GM18502 (cell line): ENCODE results near the gene CCNY.

Experiments
- ATAC-seq: cut with Tn5 transposase; IDR thresholded peaks from one replicate; pipeline ENCODE4 v1.9.1; 2021; ENCODE audit warnings: mild to moderate bottlenecking; ENCODE audit not compliant: unreplicated experiment, poor library complexity

The CCNY gene

DNA sequence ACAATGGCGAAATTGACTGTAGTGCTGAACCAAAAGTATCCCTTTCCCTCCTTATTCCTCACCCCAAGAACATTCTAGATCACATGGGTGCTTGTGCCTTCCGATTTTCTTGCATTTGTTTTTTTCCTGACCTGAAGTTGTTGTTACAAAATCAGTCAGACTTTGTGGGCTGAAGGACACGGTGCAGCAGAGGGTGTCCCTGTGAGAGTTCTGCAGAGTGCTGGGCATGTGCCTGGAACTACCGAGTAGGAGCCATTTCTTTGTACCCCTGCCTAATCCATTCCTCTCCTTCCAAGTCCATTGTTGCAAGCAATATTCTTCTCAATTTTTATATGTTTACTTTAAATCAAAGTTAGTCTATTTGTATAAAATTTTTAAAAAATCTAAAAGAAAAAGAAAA lies 233.5 kb downstream of the CCNY start:
- no peak for ATAC-seq

DNA sequence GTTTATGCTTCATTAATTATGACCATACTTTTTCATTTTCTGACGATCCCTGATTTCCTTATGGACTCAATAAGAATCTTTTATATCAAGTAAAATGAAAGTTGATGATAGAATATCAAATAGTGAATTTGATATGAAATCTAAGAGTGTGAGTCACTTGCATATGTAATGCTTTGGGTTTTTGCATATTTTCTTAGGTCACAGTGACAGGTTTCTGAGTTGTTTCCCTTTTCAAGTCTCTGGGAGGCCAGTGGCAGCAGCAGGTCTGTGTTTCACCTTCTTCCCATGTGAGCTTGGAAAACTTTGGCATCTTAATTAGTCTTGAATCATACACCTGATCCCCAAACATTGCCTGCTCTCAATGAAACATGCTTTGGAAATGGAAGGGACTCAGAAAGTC lies 234.1 kb downstream of the CCNY start:
- ATAC-seq: no peak

GRCh38 chr10:35572583-35572982 lies 236.3 kb downstream of the CCNY start:
- ATAC-seq: no peak

DNA sequence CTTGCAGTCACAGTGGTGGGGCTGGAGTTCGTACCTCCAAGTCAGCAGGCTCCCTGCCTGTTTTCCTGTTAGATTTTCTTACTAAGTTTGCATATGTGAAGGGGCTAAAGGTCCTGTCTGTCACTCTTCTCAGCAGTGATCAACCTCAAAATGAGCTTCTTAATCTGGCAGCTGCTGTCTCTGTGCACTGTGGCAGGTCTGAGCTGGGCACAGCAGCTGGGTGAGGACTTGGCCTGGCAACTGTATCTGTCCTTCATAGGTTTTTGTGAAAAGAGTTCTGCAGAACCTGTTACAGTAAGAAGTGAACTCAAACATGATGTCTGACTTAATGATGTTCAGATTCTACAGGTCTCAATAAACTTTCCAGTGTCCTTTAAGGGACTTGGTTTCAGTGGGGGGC lies 237.5 kb downstream of the CCNY start:
- no peak for ATAC-seq

DNA sequence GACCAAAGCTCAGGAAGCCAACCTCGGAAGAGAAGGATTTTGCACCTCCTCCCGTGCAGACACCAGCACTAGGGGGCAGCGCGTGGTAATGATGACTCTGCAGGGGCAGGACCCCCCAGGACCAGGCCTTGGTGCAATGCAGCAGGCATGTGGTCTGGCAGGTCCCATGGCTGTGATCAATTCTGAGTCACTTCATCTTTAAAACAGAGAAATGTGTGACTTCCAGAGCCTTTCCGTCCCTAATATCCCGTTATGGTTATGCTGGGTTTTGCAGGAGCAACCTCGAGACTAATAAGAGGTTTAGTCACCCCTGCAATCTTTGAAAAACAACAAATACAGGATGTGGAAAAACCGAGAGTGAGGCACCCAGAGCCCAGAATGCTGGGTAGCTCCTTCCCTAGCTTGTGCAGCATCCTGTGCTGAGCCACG lies 238.6 kb downstream of the CCNY start:
- ATAC-seq: no peak

DNA sequence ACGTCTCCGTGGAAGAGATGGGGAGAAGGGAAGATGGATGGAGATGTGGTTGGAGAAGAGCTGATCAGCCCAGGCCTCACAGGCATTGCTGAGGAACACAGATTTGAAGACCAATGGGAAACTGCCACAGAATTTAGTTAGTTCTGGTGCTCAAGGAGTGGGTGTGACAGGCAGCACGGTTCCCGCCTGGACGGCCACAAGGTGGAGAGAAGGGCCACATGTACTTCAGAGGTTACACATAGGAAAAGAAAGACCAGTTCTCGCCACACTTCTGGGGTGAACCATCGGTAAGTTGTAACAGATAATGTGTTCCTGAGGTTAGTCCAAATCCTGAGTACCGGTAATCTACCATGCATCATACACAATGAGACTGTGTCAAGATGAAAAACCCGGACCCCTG lies 239.3 kb downstream of the CCNY start:
- no peak for ATAC-seq

DNA sequence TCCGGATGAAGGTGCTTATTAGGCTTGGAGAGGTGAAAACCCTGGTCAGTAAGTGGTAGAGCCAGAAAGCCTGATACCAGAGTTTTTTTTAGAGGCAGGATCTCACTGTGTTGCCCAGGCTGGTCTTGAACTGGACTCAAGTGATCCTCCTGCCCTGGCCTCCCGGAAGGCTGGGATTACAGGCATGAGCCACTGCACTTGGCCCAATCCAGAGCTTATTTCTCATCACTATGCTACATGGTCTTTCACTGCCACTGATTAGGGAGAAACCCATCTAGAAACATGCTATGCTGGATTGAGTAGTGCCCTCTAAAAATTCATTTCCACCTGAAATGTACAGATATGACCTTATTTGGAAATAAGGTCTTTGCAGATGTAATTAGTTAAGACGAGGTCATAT lies 240.4 kb downstream of the CCNY start:
- no peak for ATAC-seq

GRCh38 chr10:35577926-35578617 lies 241.8 kb downstream of the CCNY start:
- ATAC-seq: no peak

GRCh38 chr10:35578618-35578956 lies 242.3 kb downstream of the CCNY start:
- no peak for ATAC-seq

- no peak for ATAC-seq
These were observed 242.8 kb downstream of the CCNY start for GRCh38 chr10:35579116-35579515.

- no peak for ATAC-seq
These were observed 243.6 kb downstream of the CCNY start for GRCh38 chr10:35579726-35580422.

- no peak for ATAC-seq
These were observed 244.1 kb downstream of the CCNY start for GRCh38 chr10:35580423-35580770.

DNA sequence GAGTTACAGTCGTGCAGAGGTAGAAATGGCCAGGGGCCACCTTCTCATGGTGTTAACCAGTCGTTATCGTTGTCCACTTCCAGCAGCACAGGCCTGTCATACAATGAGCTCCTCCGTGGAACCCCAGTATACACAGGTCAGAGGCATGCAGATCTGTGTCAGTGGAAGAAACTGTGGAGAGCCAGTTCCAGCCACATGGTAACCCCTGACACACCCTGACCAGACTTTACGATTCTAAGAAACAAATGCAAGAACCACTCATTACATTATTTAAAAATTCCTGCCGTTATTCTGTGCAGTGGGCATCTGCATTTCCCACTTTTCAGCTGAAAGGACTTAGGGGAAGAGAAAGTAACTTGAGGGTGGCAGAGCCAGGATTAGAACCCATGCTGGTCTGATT lies 245.3 kb downstream of the CCNY start:
- ATAC-seq: no peak

DNA sequence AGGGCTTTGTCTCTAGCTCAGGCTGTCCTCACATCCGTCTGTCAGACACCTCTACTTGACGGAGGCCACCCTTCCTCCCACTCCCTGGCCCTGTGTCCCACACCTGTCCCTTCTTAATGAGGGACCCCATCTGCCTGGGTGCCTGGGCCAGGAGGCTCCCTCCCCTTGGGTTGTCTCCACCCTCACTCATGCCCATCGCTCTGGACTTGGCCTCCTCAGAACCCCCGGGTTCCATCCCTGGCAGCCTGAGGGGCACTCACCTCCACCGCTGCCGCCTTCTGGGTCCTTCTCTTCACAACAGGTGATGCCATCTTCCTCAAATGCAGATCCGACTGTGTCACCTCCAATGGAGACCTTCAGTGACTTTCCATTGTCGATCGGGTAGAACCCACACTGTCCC lies 248.6 kb downstream of the CCNY start:
- ATAC-seq: no peak

DNA sequence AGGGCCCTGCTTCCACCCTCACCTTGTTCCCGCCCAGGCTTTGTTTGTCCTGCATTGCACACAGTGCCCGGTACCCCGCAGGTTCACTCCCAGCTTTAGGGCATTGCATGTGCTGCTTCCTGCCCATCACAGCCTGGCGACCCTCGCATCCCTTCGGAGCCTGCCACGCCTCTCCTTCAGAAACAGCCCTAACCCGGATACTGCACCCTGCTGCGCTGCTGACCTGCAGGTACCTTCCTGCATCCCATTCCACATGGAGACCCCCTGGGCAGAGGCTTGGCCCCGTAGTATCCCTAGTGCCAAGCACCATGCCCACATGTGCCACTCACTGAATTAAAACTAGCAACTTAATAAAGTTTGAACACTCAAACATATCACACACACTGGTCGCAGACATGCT lies 249.0 kb downstream of the CCNY start:
- no peak for ATAC-seq

DNA sequence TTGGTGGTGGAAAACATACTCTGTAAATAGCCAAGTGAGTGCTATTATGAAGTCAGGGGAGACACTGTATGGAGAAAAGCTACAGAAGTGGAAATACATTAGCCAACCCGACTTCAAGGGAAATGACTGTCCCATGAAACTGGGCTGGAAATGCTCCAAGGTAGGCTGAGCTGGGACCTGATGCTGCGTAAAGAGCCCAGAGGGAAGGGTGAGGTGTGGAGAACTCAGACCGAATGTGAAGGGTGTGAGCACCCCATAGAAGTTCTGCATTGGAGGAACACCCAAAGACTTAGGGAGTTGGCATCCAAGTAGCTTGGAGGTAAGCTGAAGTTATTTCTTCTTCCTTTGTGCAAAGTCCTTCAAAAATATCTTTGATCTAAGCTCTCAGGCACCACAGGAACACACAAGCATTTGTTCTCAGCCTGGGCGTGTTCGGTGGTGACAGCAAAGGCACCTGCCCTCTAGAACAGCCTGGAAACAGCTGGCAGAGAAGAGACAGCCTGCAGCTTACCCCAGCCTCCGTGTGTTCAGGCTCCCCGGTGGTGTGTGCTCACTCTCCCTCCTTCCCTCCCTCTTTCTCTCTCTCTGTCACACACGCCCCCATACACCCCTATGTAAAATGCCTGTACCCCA lies 249.7 kb downstream of the CCNY start:
- no peak for ATAC-seq

GRCh38 chr10:35588836-35589235 lies 252.5 kb downstream of the CCNY start:
- no peak for ATAC-seq

GRCh38 chr10:35592441-35592840 lies 256.1 kb downstream of the CCNY start:
- no peak for ATAC-seq

- no peak for ATAC-seq
These were observed 258.1 kb downstream of the CCNY start for GRCh38 chr10:35594115-35595079.

DNA sequence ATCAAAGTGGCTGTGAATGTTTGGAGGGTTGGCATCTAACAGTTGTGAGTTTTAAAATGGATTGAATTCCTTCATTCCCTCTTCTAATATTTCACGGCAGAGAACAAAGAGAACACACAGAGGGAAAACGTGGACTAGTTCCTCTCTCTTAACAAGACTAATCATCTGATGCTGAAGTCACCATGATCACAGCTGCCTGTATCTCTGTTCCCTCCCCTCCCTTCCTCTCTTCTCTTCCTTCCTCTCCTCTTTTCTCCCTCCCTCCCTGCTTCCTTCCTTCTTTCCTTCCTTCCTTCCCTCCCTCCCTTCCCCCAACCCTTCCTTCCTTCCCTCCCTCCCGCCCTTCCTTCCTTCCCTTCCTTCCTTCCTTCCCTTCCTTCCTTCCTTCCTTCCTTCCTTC lies 258.8 kb downstream of the CCNY start:
- no peak for ATAC-seq

DNA sequence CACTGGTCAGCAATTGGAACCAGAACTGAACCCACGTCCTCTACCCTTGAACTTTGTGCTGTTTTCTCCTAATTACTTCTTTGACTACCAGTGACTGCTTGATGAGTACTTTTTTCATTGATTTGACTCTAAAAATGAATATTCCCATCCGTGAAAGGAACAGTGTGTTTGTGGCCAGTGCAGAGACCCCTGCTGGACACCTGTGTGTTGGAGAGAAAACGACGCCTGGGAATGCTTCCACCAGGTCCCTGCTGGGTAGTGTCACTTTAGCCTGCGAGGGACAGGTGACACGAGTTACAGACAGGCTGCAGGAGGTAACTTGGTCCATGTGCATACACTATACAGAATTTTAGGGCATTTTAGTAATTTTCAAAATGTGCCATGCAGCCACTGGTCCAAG lies 262.1 kb downstream of the CCNY start:
- ATAC-seq: no peak
